GM13977 (cell line): Measurements from ENCODE around the gene KRT7.

ENCODE experiments used
- DNase-seq: peaks from one replicate; pipeline ENCODE4 v3.0.0; 2012; ENCODE audit warnings: low spot score
- in situ Hi-C: fragments of 300-500 bp; cut with MboI; formaldehyde crosslinking; loops from one replicate; pipeline ENCODE4 v1.12.0; 2022; ENCODE audit warnings: low sequenced_read_pairs, low pct_unique_long_range_greater_than_20kb, mixed read lengths, inconsistent platforms; ENCODE audit not compliant: unreplicated experiment
- TF ChIP-seq, protein P1 (sequence below): IDR thresholded peaks from 2 replicates; pipeline ENCODE4 v1.5.1; 2012; ENCODE audit warnings: mild to moderate bottlenecking, control low read depth; ENCODE audit not compliant: insufficient read depth; ENCODE audit errors: extremely low read depth, missing control alignments

The KRT7 gene

DNA sequence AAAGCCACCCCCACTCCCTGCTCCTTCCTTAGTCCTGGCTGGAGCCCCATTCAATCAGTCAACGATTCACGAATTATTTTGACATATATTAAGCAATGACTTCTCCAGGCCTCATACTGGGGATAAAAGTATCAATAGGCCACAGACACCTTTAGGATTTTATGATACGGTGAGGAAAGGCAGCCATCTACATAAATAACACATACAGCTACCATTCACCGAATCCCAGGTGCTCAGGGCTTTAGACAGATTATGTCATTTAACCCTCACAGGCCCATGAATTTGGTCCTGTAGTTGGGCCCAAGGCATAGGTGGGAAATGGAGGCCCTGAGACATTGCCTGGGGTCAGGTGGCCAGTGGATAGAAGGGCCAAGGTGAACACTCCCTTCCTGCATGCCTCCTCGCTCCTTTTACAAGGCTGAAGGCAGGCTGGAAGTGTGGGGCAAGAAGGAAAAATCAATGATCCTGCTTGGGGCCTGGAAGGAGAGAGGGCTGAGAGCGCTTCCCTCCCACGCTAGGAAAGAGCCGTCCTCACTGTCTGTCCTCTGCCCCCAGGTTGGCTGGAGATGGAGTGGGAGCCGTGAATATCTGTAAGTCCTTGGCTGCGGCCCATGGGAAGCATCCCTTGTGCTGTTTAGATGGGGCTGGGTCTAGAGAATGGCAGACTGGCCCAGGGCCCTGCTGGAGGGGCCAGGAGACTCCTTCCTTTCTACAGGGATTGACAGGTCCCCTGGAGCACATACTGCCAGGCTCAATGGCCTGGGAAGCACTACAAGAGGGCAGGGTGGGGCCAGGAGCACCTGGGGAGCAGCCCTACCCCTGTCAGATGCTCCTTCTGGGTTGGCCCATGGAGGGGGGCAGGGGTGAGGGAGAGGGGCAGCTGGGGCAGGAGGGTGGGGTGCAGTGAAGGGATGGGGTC, 14.8 kb downstream of the KRT7 start:
- in situ Hi-C loops = no loop called here
- TF ChIP-seq, protein P1, sequence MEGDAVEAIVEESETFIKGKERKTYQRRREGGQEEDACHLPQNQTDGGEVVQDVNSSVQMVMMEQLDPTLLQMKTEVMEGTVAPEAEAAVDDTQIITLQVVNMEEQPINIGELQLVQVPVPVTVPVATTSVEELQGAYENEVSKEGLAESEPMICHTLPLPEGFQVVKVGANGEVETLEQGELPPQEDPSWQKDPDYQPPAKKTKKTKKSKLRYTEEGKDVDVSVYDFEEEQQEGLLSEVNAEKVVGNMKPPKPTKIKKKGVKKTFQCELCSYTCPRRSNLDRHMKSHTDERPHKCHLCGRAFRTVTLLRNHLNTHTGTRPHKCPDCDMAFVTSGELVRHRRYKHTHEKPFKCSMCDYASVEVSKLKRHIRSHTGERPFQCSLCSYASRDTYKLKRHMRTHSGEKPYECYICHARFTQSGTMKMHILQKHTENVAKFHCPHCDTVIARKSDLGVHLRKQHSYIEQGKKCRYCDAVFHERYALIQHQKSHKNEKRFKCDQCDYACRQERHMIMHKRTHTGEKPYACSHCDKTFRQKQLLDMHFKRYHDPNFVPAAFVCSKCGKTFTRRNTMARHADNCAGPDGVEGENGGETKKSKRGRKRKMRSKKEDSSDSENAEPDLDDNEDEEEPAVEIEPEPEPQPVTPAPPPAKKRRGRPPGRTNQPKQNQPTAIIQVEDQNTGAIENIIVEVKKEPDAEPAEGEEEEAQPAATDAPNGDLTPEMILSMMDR = no peak
- peak; percentile 12 for DNase-seq

DNA sequence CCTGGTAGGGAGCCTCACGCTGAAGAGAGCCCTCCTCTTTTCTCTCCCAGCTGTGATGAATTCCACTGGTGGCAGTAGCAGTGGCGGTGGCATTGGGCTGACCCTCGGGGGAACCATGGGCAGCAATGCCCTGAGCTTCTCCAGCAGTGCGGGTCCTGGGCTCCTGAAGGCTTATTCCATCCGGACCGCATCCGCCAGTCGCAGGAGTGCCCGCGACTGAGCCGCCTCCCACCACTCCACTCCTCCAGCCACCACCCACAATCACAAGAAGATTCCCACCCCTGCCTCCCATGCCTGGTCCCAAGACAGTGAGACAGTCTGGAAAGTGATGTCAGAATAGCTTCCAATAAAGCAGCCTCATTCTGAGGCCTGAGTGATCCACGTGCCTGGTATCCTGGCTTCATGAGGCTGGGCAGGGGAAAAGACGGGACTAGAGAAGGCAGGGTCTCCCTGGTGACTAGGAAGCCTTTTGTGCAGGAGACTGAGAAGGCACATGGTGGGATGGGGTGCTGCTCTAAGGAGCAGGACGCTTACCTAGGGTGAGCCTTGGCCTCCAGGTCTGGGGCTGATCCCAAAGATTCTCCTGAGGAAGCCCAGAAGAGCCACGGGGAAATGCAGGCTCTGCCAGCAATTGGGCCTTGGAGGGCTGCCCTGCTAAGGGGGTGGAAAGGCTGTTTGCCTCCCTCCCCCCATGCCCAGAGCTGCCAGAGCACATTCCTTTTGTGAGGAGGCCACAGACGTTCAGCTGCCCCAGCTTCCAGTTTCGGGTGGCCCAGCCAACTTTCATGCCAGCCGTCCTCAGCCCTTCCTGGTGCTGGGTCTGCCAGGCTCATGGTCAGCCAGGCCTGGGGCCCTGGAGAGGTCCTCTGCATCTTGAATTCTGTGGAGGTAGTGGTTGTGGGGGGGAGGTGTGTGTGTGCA, 15.8 kb downstream of the KRT7 start:
- in situ Hi-C loops = no loop called here
- TF ChIP-seq, protein P1 = no peak
- peak; percentile 9 for DNase-seq

DNA sequence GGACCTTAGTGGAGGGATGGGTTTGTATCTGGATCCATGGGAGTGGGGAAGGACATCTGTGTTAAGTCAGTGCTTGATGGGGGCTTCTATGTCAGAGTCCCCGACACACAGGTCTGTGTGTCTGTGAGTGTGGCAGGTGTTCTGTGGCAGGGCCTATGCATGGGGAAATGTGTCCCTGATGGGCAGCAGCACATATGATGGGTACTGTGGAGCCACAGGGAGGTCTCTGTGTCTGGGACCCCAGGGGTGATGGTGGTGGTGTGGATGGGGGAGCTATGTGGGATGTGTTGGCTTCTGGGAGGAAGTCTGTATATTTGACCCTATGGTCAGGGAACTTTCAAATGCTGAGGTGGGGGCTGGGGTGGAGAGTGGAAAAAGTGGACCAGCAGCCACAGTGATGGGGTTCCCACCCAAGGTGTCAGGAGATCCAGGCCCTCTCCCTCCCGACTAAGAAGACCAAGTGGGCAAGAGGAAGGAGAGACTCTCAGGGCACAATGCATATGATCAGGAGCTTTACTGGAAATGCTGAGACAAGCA, 16.5 kb downstream of the KRT7 start:
- in situ Hi-C loops = no loop called here
- no peak for DNase-seq

DNA sequence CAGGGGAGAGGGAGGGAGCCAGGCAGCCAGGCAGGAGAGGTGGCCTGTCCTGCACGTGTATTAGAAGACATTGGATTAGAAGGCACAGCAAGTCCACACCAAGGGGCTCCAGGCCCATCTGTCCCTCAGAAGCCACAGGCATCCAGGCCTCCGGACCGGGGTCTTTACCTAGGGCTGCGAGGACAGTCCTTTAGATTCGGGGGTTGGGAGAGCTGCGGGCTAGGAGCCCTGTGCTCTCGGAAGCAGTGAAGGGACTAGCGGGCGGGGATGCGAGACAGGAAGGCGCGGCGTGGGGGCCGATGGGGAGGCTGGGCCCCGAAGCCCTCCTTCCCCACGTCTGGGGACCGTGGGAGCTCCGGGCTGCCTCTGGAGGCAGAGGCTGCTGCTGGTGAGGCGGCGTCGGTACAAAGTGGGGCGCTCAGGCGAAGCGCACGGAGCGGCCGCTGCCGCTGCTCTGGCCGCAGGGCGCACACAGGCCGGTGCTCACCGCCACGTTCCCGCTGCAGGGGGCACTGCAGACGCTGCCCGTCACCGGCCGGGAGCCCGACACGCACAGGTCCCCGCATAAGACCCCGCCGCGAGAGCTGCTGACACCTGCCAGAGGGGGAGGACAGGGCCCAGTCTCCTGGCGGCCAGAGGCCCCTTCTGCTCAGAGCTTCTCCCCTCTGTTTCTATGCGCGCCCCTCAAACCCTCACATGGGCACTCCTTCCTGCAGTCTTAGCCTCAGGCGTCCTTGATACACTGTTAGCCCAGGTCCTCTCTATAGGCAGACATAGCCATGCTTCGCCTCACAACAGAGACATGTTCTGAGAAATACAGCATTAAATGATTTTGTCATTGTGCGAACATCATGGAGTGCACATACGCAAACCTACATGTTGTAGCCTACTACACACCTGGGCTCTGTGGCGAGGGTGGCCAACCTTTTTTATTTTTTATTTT, 17.3 kb downstream of the KRT7 start:
- peak; percentile 25 for DNase-seq
- in situ Hi-C loops = no loop called here
- TF ChIP-seq, protein P1 = no peak

More for the DNA sequence above, 16.5 kb downstream of the KRT7 start:
- TF ChIP-seq, protein P1 = no peak

DNA sequence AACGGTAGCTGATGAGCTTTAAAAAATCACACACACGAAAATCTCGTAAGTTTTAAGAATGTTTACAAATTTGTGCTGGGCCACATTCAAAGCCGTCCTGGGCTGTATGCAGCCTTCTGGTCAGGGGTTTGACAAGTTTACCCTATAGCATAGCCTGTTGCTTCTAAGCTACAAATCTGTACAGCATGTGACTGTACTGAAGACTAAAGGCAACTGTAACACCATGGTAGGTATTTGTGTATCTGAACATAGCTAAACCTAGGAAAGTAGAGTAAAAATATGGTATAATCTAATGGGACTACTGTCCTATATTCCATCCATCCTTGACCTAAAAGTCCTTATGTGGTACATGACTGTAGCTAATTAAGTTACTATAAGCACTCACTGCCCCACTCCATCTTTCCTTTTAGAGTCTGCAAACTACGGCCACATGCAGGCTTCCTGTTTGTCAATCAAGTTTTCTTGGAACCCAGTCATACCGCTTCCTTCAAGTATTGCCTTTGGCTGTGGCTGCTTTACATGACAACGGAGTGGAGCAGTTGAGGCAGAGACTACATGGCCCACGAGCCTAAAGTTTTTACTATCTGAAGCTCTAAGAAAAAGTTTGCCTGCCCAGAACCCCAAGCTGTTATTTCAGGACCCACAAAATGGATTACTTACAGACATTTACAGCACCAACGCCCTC, 18.5 kb downstream of the KRT7 start:
- in situ Hi-C loops = no loop called here
- no peak for DNase-seq

More for the DNA sequence above, 18.5 kb downstream of the KRT7 start:
- TF ChIP-seq, protein P1 = no peak
